Tibial nerve (tissue), 3 donors: ENCODE measurements around the gene PRMT1.

ENCODE experiments used
- POLR2A ChIP-seq, 2 donors: fragments of 450-650 bp; IDR thresholded peaks; one replicate each; pipeline ENCODE4 v1.6.1; 2017; ENCODE audit warnings: antibody characterized with exemption in 2 of 2, mild to moderate bottlenecking in 2 of 2, moderate library complexity in 2 of 2
- TF ChIP-seq, protein P1 (sequence below), 5 experiments: fragments of 200-600 bp in 3 of 5; fragments of 450-650 bp in 2 of 5; sonication (generic) in 3 of 5; IDR thresholded peaks; one replicate each; pipeline ENCODE4 v1.5.1; 2016 to 2019; ENCODE audit warnings: antibody characterized with exemption in 5 of 5, mild to moderate bottlenecking in 3 of 5, moderate library complexity in 2 of 5

- TF ChIP-seq, protein P1, sequence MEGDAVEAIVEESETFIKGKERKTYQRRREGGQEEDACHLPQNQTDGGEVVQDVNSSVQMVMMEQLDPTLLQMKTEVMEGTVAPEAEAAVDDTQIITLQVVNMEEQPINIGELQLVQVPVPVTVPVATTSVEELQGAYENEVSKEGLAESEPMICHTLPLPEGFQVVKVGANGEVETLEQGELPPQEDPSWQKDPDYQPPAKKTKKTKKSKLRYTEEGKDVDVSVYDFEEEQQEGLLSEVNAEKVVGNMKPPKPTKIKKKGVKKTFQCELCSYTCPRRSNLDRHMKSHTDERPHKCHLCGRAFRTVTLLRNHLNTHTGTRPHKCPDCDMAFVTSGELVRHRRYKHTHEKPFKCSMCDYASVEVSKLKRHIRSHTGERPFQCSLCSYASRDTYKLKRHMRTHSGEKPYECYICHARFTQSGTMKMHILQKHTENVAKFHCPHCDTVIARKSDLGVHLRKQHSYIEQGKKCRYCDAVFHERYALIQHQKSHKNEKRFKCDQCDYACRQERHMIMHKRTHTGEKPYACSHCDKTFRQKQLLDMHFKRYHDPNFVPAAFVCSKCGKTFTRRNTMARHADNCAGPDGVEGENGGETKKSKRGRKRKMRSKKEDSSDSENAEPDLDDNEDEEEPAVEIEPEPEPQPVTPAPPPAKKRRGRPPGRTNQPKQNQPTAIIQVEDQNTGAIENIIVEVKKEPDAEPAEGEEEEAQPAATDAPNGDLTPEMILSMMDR (IDR thresholded peaks at IDR 0.05): no peak
- TF ChIP-seq POLR2A (IDR thresholded peaks at IDR 0.05): no peak
Observed at GRCh38 chr19:49696115-49696514, 19.0 kb downstream of the PRMT1 start.
